ENCODE results near the gene SH3D19.

The SH3D19 gene

GRCh38 chr4:151158979-151159378, 166.4 kb downstream of the SH3D19 start:
- FAIRE-seq (no peak), DNase-seq (ENCODE audit: insufficient read length, low spot score) (no peak)
- TF ChIP-seq POLR2AphosphoS5 (IDR thresholded peaks at IDR 0.05; ENCODE audit: low read depth, low read length) (no peak), SPI1 (IDR thresholded peaks at IDR 0.05; ENCODE audit: low read depth, low read length) (no peak), POU2F2 (IDR thresholded peaks at IDR 0.05; ENCODE audit: low read depth, low read length) (no peak), POLR2A (IDR thresholded peaks at IDR 0.05; ENCODE audit: low read depth, low read length) (no peak), TAF1 (IDR thresholded peaks at IDR 0.05; ENCODE audit: low read depth, low read length) (no peak), PAX5 (IDR thresholded peaks at IDR 0.05; ENCODE audit: insufficient read depth, low read length, severe bottlenecking) (no peak)

- DNase-seq (ENCODE audit: insufficient read length, low spot score) (no peak), FAIRE-seq (no peak)
- TF ChIP-seq POLR2AphosphoS5 (IDR thresholded peaks at IDR 0.05; ENCODE audit: low read depth, low read length): no peak
- no peak for TF ChIP-seq POLR2A (IDR thresholded peaks at IDR 0.05; ENCODE audit: low read depth, low read length)
- TF ChIP-seq SPI1 (IDR thresholded peaks at IDR 0.05; ENCODE audit: low read depth, low read length): no peak
- no peak for TF ChIP-seq TAF1 (IDR thresholded peaks at IDR 0.05; ENCODE audit: low read depth, low read length)
- no peak for TF ChIP-seq POU2F2 (IDR thresholded peaks at IDR 0.05; ENCODE audit: low read depth, low read length)
- no peak for TF ChIP-seq PAX5 (IDR thresholded peaks at IDR 0.05; ENCODE audit: insufficient read depth, low read length, severe bottlenecking)
These were observed 167.9 kb downstream of the SH3D19 start for GRCh38 chr4:151157543-151157942.

GRCh38 chr4:151153585-151153984, 171.8 kb downstream of the SH3D19 start:
- no peak for FAIRE-seq
- no peak for DNase-seq (ENCODE audit: insufficient read length, low spot score)
- TF ChIP-seq SPI1 (IDR thresholded peaks at IDR 0.05; ENCODE audit: low read depth, low read length) (no peak), PAX5 (IDR thresholded peaks at IDR 0.05; ENCODE audit: insufficient read depth, low read length, severe bottlenecking) (no peak), POLR2A (IDR thresholded peaks at IDR 0.05; ENCODE audit: low read depth, low read length) (no peak), TAF1 (IDR thresholded peaks at IDR 0.05; ENCODE audit: low read depth, low read length) (no peak), POU2F2 (IDR thresholded peaks at IDR 0.05; ENCODE audit: low read depth, low read length) (no peak), POLR2AphosphoS5 (IDR thresholded peaks at IDR 0.05; ENCODE audit: low read depth, low read length) (no peak)

- TF ChIP-seq PAX5 (IDR thresholded peaks at IDR 0.05; ENCODE audit: insufficient read depth, low read length, severe bottlenecking) (no peak), SPI1 (IDR thresholded peaks at IDR 0.05; ENCODE audit: low read depth, low read length) (no peak), TAF1 (IDR thresholded peaks at IDR 0.05; ENCODE audit: low read depth, low read length) (no peak), POLR2AphosphoS5 (IDR thresholded peaks at IDR 0.05; ENCODE audit: low read depth, low read length) (no peak), POLR2A (IDR thresholded peaks at IDR 0.05; ENCODE audit: low read depth, low read length) (no peak), POU2F2 (IDR thresholded peaks at IDR 0.05; ENCODE audit: low read depth, low read length) (no peak)
- no peak for FAIRE-seq
- no peak for DNase-seq (ENCODE audit: insufficient read length, low spot score)
These were observed 173.4 kb downstream of the SH3D19 start for GRCh38 chr4:151152028-151152427.

- TF ChIP-seq POU2F2 (IDR thresholded peaks at IDR 0.05; ENCODE audit: low read depth, low read length) (no peak), POLR2A (IDR thresholded peaks at IDR 0.05; ENCODE audit: low read depth, low read length) (no peak), SPI1 (IDR thresholded peaks at IDR 0.05; ENCODE audit: low read depth, low read length) (no peak), TAF1 (IDR thresholded peaks at IDR 0.05; ENCODE audit: low read depth, low read length) (no peak), PAX5 (IDR thresholded peaks at IDR 0.05; ENCODE audit: insufficient read depth, low read length, severe bottlenecking) (no peak), POLR2AphosphoS5 (IDR thresholded peaks at IDR 0.05; ENCODE audit: low read depth, low read length) (no peak)
- no peak for FAIRE-seq
These were observed 174.4 kb downstream of the SH3D19 start for GRCh38 chr4:151150821-151151580.

GRCh38 chr4:151148261-151148660, 177.1 kb downstream of the SH3D19 start:
- DNase-seq (ENCODE audit: insufficient read length, low spot score): no peak
- no peak for TF ChIP-seq POU2F2 (IDR thresholded peaks at IDR 0.05; ENCODE audit: low read depth, low read length)
- FAIRE-seq: no peak

More at GRCh38 chr4:151150821-151151580, 174.4 kb downstream of the SH3D19 start:
- DNase-seq (ENCODE audit: insufficient read length, low spot score): no peak

GRCh38 chr4:151147000-151147399, 178.4 kb downstream of the SH3D19 start:
- TF ChIP-seq POLR2AphosphoS5 (IDR thresholded peaks at IDR 0.05; ENCODE audit: low read depth, low read length) (no peak), TAF1 (IDR thresholded peaks at IDR 0.05; ENCODE audit: low read depth, low read length) (no peak), PAX5 (IDR thresholded peaks at IDR 0.05; ENCODE audit: insufficient read depth, low read length, severe bottlenecking) (no peak), POU2F2 (IDR thresholded peaks at IDR 0.05; ENCODE audit: low read depth, low read length) (no peak), POLR2A (IDR thresholded peaks at IDR 0.05; ENCODE audit: low read depth, low read length) (no peak), SPI1 (IDR thresholded peaks at IDR 0.05; ENCODE audit: low read depth, low read length) (no peak)
- FAIRE-seq (no peak), DNase-seq (ENCODE audit: insufficient read length, low spot score) (no peak)

GRCh38 chr4:151144329-151145072, 180.9 kb downstream of the SH3D19 start:
- DNase-seq (ENCODE audit: insufficient read length, low spot score) (no peak), FAIRE-seq (no peak)
- TF ChIP-seq POLR2AphosphoS5 (IDR thresholded peaks at IDR 0.05; ENCODE audit: low read depth, low read length): no peak
- no peak for TF ChIP-seq SPI1 (IDR thresholded peaks at IDR 0.05; ENCODE audit: low read depth, low read length)
- TF ChIP-seq POLR2A (IDR thresholded peaks at IDR 0.05; ENCODE audit: low read depth, low read length): no peak
- TF ChIP-seq PAX5 (IDR thresholded peaks at IDR 0.05; ENCODE audit: insufficient read depth, low read length, severe bottlenecking): no peak
- no peak for TF ChIP-seq POU2F2 (IDR thresholded peaks at IDR 0.05; ENCODE audit: low read depth, low read length)
- TF ChIP-seq TAF1 (IDR thresholded peaks at IDR 0.05; ENCODE audit: low read depth, low read length): no peak

GRCh38 chr4:151143811-151144210, 181.6 kb downstream of the SH3D19 start:
- DNase-seq (ENCODE audit: insufficient read length, low spot score): no peak
- TF ChIP-seq POLR2A (IDR thresholded peaks at IDR 0.05; ENCODE audit: low read depth, low read length) (no peak), POU2F2 (IDR thresholded peaks at IDR 0.05; ENCODE audit: low read depth, low read length) (no peak)
- no peak for FAIRE-seq

All from GM12891 (cell line).